Astrocyte of the hippocampus (primary cell): Measurements from ENCODE around the gene ISCA1.

ENCODE experiments used
- DNase-seq: peaks from one replicate; pipeline ENCODE4 v3.0.0; 2011; ENCODE audit warnings: low read depth, low spot score

The ISCA1 gene

GRCh38 chr9:86230858-86231257, 51.5 kb downstream of the ISCA1 start:
- no peak for DNase-seq

- DNase-seq: no peak
Measured at GRCh38 chr9:86222667-86223066, 59.7 kb downstream of the ISCA1 start.

GRCh38 chr9:86219606-86220005, 62.7 kb downstream of the ISCA1 start:
- no peak for DNase-seq

- DNase-seq: no peak
Measured at GRCh38 chr9:86217076-86217755, 65.1 kb downstream of the ISCA1 start.
